NCI-H1417 (cell line): ENCODE measurements around the gene REEP1.
"Not testable (repeated sequence)": the region's sequence is repeated elsewhere in the genome, so short reads cannot be mapped to it uniquely, and the experiment has no call there.

Source experiments
- DNase-seq, 3 experiments: peaks; one replicate each; lab custom pipeline; 2025; lab: John Stamatoyannopoulos, UW

Gene REEP1

DNA sequence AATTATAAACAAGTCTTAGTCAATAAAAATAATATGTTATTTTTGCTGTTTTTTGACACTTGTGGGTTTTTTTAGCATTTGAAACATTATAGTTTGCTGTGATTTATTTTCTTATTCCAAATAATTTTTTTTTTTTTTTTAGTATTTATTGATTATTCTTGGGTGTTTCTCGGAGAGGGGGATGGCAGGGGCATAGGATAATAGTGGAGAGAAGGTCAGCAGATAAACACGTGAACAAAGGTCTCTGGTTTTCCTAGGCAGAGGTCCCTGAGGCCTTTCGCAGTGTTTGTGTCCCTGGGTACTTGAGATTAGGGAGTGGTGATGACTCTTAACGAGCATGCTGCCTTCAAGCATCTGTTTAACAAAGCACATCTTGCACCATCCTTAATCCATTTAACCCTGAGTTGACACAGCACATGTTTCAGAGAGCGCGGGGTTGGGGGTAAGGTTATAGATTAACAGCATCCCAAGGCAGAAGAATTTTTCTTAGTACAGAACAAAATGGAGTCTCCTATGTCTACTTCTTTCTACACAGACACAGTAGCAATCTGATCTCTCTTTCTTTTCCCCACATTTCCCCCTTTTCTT lies 8.5 kb upstream of the REEP1 start:
- not testable (repeated sequence) for DNase-seq

- peak in 1 of 3 experiments; percentile 40 for DNase-seq
These were observed 7.0 kb upstream of the REEP1 start for GRCh38 chr2:86344404-86344803.

DNA sequence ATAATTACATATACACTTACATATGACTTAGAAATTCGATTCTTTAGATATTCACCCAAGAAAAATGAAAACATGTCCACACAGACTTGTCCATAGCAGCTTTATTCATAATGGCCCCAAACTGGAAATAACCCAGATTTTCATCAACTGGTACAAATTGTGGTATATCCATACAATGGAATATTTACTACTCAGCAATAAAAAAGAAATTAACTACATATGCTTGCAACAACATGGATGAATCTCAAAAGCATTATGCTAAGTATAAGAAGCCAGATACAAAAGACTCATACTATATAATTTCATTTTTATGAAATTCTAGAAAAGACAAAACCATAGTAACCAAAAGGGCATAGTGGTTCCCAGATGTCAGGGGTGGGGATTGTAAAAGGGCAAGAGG lies 5.1 kb upstream of the REEP1 start:
- DNase-seq: no peak

DNA sequence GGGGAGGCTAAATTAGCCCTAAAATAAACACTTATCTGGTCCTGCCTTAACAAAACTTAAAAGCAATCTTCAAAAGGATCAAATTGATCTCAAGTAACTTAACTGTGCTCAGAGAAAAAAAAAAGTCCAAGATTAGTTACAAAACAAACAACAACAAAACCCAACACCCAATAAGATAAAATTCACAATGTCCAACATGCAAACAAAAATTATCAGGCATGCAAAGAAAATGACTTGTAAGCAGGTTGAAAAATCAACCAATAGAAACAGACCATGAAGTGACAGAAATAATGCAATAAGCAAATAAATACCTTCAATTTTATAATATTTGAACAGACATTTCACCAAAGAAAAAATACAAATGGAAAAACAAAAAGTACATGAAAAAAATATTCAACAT lies 4.0 kb upstream of the REEP1 start:
- DNase-seq: no peak

- no peak for DNase-seq
These were observed 1.4 kb upstream of the REEP1 start for GRCh38 chr2:86338778-86339295.

DNA sequence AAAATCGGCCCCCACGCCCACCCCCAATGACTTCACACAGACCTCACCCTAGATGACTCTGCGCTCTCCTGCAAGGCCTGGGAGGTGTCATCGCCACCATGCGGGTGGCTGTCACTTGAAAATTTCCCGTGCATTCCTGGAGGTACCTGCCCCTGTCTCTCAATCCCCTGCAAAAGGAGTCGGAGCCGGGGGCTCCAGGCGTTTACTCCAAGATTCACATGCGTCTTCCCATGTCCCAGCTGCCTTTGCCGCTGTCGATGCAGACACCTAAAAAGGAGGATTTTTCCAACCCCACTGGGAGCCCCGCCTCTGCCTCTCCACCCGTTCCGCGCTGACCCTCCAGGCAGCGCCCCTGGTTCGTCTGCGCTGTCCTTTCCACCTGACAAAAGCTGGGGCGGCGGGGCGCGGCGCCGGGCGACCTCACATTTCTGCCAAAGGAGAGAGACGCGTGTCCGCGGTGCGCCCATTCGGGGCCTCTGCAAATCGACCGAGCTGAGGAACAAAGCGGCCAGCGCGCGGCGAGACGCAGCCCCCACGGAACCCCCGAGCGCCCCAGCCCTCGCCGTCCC lies 667 bp downstream of the REEP1 start:
- DNase-seq: peak in 2 of 3 experiments; percentile 31 to 41

DNA sequence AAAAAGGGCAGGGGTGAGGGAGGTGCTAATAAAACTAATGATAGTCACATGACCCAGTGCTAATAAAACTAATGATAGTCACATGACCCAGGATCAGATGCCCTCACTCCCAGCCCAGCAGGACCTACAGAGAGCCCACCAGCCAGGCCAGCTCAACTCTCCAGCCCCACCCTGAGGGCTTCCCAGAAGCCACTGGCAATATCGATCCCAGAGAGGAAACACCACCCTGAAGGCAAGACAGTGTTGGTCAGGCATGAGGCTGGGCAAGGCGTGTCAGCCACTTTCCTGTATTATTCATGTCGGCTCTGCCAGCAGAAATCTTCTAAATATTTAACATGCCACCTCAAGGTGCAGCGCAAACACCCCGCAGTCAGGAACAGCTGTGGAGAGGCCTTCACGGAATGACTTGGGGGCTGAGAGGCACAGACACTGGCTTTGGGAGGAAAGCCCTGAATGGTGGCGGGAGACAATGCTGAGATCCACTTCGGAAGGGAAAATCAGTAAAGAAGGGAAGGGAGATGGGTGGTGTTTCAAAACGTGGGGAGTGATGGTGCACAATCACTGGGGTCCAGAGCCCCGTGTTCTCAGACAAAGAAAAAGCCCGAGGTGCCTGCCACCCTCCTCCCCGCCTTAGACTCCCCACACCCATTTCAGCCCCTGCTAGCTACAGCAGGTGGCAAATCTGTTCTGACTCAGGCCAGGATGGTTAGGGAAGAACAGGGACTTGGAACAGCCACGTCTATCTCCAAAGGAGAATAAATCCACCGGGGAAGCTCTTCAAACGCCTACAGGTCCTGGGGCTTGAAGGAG lies 1.4 kb downstream of the REEP1 start:
- DNase-seq: peak in 2 of 3 experiments; percentile 18 to 44

- DNase-seq: no peak
These were observed 4.0 kb downstream of the REEP1 start for GRCh38 chr2:86333378-86333777.

- DNase-seq: no peak
These were observed 4.8 kb downstream of the REEP1 start for GRCh38 chr2:86332654-86333053.

- no peak for DNase-seq
These were observed 6.0 kb downstream of the REEP1 start for GRCh38 chr2:86331384-86331783.

DNA sequence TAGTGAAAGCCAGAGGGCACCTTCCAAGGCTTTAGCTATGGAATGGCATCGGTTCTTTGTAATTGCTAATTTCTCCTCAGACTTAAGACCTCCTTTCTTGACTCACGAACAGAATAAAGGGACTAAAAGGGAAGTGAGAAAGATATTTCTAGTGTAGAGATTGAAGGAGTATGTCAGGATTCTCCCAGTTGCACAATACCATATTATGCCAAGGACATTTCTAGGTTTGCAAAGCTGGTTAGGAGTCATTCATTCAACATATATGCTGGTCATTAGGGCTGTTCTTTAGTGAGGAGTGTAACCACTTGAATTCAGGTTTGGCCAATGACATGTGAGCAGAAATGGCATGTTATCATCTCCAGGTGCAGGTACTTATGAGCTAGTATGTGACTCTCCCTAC lies 7.4 kb downstream of the REEP1 start:
- no peak for DNase-seq

DNA sequence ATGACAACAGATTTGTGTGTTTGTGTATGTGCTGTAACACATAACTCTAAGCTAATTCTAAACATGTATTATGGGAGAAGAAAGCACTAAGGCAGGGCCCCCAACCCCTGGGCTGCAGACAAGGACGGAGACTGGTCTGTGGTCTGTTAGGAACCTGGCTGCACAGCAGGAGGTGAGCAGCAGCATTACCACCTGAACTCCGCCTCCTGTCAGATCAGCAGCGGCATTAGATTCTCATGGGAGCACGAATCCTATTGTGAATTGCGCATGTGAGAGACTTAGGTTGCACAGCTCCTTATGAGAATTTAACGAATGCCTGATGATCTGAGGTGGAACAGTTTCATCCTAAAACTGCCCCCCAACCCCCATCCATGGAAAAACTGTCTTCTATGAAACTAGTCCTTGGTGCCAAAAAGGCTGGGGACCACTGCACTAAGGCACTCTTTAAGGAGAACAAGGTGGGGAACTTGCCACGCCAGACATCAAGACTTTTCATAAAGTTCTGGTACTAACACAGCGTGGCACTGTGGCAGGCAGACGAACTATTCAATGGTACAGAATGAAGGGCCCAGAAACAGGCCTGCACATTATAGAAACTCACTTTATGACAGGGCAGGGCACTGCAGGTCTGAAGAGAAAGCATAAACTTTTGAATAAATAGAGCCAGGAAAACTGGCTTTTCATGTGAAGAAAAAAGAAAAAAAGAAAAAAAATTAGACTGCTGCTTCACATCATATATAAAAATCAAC lies 14.0 kb downstream of the REEP1 start:
- peak in 2 of 3 experiments; percentile 0 to 24 for DNase-seq

DNA sequence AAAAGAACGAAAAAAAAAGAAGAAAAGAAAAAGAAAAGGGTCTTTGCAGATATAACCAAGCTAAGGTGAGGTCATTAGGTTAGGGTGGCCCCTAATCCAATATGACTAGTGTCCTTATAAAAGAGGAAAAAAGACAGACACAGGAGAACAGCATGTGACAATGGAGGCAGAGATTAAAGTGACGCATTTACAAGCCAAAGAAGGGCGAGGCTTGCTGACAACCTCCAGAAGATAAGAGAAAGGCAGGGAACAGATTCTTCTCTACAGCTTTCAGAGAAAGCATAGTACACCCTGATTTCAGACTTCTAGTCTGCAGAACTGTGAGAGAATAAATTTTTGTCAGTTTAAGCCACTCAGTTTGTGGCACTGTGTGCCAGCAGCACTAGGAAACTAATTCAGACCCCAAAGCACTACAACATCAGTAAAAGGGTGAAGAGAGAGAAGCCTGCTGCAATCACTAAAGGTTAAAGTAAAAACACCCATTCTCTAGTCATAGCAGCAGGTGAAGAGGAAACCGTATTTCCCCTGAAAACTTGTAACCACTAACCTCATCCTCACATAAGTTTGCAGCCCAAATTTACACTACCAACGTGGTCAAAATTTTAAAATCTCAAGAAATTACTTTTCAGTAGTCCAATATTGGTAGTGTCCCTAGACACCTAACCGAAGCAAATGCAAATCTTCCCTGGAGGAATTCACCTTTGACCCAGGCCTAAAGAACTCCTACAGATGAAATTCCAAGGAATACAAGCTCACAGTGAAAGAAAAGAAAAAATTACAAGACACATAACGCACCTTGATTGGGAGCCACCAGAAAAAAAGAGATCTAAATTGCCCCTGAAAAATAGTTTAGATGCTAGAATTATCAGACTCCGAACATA lies 17.5 kb downstream of the REEP1 start:
- DNase-seq: no peak

- no peak for DNase-seq
These were observed 22.3 kb downstream of the REEP1 start for GRCh38 chr2:86315084-86315483.

- DNase-seq: no peak
These were observed 23.3 kb downstream of the REEP1 start for GRCh38 chr2:86314125-86314524.

- no peak for DNase-seq
These were observed 24.1 kb downstream of the REEP1 start for GRCh38 chr2:86313341-86313740.

DNA sequence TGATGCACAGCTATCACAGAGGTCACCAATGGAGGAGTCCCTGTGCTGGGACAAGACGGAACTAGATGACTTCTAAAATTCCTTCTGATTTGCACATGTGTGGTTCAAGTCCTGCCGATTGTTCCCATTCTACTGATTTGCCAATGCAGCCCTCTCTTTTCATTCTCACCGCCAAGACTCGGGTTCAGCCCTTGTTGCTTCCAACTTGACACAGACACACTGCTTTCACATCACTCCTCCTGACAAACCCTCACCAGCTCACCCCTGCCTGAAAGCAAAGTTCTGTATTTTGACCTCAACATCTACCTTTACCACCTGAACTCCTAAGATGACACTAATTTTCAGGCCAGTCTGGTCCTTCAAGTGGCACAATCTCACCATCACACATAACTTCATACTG lies 25.5 kb downstream of the REEP1 start:
- DNase-seq: no peak

DNA sequence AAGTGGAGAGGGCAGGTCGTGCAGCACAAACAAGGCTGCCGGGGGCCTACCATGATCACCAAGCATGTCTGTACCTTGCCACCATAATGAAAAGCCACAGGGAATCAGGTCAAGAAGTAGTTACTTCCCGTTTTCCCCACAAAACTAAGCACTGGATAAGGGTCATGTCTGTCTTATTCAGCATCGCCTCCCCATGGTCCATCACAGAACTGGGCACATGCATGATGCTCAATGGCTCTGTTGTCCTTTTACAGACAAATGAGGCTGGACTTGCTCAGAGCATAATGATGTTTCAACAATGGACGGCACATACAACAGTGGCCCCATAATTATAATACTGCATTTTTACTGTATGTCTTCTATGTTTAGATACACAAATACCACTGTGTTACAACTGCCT lies 27.5 kb downstream of the REEP1 start:
- DNase-seq: no peak

DNA sequence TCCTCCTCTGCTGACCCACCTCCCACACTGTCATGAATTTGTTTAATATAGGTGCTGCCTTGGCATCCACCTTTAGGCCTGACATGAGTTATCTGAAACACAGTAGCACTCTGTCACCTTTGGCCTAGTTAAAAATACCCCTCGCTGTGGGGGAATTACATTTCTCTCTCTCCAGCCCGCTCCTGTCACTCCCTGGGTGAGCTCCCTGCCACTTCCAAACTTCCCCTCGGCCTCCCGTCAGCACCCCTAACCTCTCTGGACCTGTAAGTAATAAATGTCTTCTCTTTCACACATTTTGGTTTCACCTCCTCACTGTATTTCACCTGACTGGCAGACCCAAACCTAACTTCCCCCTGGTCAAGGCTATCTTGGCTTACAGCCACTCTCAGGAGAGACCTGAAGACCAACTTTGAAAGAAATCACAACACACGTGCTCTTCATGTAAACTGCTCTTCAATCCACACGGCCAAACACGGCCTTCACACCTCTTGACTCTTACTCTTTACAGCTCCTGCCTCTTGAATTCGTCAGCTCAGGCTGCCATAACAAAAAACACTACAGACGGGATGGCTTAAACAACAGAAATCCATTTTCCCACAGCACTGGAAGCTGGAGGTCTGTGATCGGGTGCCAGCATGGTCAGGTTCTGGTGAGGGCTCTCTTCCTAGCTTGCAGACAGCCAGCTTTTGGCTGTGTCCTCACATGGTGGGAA lies 28.3 kb downstream of the REEP1 start:
- no peak for DNase-seq

- DNase-seq: peak in 1 of 3 experiments; percentile 13
These were observed 29.1 kb downstream of the REEP1 start for GRCh38 chr2:86308356-86308755.

GRCh38 chr2:86307431-86307830 lies 30.0 kb downstream of the REEP1 start:
- no peak for DNase-seq
